HG03378 (cell line): Measurements from ENCODE around the gene SP5.
"Not testable (repeated sequence)": the region's sequence is repeated elsewhere in the genome, so short reads cannot be mapped to it uniquely, and the experiment has no call there.

Source experiments
- ATAC-seq: cut with Tn5 transposase; IDR thresholded peaks from one replicate; pipeline ENCODE4 v1.9.1; 2021; ENCODE audit warnings: mild to moderate bottlenecking, moderate library complexity; ENCODE audit not compliant: unreplicated experiment

The SP5 gene

DNA sequence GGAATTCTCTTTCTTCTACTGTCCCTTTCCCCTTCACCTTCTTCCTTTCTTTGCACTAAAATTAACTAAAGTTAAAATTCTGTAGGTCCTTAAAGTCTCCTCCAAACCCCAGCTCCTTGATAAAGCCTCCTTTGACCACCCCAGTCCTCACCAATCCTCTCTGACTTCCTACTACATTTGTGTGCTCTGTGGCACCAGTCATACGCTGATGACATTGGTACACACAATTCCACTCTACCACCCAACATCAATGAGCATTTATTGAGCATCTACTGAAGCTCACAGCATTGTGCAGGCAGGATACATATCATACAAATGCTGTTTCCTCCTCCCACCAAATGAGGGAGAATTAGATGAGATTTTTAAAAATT is 4.5 kb upstream of the SP5 start:
- no peak for ATAC-seq

DNA sequence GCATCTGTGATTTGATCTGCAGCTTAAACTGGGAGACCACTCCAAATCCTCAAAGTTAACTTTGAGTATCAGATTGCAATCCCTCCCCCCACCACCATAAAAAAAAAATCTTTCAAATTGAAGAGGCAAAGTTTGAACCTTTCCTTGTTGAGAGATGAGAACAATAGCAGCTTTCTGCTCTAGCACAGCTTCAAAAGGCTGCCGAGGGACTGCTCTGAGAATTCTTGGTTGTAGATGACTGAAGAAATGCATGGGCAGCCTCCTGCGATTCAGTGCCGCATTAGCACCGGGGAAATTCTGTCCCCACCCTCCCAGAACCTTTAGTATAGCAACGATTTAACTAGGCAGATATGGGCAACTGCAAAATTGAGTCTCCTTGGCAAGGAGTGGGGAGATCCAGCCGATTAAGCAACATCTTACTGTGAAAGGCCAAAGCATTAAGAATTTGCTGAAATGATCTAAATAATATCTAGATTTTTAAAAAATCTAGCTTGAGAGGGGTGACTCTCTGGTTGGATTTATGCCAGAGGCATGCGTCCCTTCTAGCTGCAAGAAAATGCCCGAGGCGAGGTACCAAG is 3.9 kb upstream of the SP5 start:
- no peak for ATAC-seq

GRCh38 chr2:170711774-170712652 is 3.1 kb upstream of the SP5 start:
- no peak for ATAC-seq

DNA sequence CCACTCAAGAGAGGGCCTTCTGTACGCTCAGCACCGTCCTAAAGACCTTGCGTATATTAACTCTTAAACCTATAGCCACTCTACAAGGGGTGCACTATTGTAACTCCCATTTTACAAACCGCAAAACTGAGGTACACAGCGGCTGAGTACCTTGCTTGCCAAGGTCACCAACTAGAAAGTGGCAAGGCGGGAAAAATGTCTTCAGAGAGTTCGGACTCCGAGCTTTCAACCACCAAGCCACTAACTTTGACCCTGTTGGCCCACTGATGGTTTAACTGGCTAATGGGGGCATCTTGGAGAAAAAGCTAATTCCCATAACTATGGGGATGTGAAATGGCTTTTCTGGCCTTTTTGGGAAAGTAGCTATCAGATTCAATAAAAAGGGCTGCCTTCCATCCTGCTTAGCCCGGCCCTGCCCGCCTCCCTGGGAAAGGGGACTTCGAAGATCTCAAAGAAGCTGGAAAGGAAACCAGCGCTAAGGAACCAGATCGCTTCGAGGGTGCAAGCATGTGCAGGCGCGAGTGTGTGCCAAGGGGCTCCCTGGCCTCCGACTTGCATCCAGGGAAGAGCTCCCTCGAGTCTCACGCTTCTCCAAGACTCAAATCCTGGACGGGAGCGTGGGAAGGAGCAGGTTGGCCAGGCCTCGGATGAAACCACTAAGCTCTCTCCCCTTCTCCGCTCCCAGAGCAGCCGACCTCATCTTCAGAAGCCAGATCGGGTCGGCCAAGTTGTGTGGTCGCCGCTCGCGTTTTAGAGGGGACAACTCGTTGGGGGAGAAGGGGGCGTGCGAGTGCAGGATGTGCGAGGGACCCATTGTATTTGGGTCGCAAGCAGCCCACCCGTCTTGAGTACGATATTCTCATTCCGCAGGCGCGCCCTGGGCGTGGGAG is 2.2 kb upstream of the SP5 start:
- ATAC-seq: no peak

- no peak for ATAC-seq
Measured at GRCh38 chr2:170713543-170714380, 1.4 kb upstream of the SP5 start.

DNA sequence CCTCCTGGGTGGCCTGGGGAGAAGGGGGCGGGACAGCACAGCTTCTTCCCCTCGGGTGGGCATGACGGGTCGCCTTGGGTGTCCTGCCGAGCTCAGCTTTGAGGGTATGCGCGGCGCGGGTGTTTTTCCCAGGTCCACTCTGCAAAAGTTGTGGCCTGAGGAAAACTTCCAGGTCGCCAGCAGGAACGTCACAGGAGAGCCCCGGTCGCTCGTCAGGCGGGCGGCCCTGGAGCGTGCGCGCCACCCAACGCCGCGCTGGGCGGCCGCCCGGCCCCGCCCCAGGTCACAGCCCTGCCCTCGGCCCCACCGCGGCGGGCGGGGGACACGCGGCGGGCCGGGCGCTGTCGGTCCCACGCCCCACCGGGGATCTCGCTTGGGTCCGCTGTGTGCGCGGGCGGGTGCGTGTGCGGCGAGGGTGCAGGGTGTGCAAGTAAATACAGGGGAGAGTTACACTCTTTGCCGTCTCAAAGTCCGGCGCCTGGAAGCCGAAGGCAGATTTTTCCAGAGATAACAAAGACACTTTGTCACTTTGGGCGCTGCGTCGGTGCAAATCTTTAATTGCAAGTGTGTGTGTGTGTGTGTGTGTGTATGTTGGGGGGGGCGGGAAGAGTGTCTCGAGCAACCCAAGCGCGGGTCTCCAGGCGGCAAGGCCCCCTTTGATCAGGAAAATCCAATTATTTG is 616 bp upstream of the SP5 start:
- ATAC-seq: no peak

DNA sequence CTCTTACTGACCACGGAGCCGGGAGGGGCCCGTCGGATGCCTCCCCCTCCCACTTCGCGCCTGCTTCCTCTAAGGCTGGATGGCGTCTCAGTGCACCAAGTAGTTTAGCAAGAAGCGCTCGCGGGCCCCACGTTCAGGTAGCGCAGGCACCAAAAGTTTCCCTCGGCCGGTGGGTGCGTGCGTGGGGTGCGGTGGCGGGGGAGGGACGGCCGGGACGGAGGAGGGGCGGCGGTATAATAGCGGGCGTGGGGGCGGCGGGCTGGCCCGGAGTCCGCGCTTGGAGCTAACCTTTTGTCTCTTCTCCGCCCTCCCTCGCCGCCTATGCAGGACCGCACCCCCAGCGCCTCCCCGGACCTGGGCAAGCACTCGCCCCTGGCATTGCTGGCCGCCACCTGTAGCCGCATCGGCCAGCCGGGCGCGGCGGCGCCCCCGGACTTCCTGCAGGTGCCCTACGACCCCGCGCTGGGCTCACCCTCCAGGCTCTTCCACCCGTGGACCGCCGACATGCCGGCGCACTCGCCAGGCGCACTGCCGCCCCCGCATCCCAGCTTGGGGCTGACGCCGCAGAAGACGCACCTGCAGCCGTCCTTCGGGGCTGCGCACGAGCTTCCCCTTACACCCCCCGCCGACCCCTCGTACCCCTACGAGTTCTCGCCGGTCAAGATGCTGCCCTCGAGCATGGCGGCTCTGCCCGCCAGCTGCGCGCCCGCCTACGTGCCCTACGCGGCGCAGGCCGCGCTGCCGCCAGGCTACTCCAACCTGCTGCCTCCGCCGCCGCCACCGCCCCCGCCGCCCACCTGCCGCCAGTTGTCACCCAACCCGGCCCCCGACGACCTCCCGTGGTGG is 1.0 kb downstream of the SP5 start:
- no peak for ATAC-seq

- ATAC-seq: no peak
Measured at GRCh38 chr2:170716851-170717598, 1.9 kb downstream of the SP5 start.

DNA sequence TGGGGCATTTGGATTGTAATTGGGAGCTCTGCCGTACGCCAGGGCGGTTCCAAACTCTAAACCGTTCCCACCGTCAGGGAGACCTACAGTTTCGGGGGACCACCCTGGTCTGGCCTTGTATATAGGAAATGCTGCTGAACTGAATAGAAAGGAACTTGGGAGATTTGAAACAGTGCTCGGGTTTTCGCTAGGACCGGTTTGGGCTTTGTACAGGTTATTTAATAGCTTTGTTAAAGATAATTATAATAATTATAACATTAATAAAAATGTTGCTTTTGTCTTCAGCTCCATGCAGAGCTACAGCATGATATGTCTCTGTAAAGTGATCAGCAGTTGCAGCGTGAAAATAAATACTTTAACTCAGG is 2.4 kb downstream of the SP5 start:
- no peak for ATAC-seq

DNA sequence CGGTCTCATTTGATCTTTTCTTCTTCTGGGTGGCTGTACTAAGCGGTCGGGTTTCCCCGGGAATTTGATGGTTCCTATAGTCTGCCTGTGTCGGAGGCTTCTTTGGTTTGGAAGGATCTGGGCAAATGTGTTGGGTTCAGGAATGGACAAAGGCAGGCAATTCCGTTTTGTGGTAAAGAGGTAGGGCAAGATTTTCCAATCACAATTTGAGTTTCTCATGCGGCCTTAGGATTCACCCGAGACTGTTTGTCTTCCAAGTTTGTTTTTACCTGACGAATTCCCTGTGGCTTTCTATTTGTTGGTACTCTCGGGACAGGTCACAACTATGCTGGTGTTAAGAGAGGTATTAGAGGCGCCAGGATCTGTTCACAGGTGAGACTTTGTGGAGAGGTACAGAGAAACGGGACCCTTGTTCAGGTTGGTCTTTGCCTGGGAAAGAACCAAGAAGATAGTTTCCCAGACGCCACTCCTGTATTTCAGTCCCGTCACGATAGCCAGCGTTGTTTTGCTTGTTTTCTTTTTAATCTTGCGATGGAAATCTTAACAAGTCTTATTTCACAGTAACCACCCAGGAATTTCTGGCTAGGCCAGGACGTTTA is 3.0 kb downstream of the SP5 start:
- no peak for ATAC-seq

DNA sequence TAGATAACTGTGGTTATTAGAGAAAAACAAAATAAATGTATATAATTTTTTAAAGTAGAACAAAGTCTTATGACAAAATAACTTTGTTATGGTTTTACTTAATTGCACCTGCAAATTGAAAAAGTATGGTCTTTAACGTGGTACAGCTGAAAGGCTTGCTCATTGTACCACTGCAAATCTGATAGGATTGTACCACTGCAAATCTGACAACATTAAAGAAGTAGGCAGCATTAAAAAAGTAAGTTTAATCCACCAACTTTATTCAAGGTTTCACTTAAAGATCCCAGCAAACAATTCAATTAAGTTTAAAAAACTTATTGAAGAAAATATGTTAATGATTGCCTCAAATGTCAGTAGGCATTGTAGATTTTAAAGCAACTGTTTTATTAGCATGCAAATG is 4.7 kb downstream of the SP5 start:
- ATAC-seq: no peak

DNA sequence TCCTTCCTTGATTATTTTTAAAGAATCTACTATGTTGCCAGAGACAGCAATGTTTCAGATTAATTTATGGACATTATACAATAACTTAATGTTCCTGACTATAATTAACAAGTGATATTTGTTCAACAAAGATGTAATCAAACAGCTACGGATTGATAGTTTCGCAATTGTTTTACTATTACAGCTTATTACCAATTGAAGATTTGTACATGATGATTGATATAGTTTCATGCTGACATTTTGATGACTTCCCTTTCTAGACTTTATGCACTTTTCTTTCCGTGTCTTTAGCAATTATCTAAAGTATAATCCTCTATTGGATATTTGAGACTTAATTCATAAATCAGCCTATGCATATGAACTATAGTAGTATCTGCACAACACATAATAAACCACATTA is 6.5 kb downstream of the SP5 start:
- ATAC-seq: no peak

DNA sequence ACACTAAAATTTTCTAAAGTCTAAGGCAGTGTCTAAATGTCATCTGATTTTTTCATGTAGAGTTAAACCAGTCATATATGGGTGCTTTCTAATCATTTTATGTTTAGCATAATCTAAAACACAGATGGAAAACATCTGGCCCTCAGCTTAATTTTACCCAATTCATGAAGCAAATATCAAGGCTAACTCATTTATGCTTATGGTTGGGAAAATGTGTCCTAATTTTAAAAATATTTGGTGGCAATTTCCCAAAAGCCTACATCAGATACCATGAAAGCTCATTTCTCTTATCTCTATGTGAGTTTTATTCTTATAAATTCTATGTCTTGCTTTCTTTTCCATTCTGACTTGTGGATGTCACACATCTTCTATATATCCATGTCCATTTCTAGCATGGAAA is 7.2 kb downstream of the SP5 start:
- no peak for ATAC-seq

DNA sequence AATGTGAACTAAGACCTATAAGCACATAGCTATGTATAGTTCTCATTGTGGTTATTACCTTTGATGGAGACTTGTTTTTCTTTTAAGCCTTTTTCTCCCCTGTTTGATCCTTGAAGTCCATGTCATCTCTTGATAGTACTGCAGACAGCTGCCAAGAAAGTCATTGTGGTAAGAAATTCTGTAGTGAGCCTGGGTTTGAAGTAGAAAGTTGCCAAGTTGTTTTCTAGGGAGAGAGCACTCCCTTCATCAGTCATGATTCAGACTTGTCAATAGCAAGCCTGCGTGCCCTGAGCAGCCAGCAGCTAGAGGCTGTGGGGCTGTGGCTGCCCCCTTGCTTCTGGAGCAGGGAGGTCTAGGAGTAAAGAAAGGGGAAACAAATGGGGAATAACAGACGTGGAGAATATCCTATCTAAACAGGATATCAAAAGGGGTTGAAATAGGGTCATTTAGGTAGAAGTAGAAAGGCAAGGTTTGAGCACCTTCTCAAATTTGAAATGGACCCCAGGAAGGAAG is 8.4 kb downstream of the SP5 start:
- ATAC-seq: no peak

DNA sequence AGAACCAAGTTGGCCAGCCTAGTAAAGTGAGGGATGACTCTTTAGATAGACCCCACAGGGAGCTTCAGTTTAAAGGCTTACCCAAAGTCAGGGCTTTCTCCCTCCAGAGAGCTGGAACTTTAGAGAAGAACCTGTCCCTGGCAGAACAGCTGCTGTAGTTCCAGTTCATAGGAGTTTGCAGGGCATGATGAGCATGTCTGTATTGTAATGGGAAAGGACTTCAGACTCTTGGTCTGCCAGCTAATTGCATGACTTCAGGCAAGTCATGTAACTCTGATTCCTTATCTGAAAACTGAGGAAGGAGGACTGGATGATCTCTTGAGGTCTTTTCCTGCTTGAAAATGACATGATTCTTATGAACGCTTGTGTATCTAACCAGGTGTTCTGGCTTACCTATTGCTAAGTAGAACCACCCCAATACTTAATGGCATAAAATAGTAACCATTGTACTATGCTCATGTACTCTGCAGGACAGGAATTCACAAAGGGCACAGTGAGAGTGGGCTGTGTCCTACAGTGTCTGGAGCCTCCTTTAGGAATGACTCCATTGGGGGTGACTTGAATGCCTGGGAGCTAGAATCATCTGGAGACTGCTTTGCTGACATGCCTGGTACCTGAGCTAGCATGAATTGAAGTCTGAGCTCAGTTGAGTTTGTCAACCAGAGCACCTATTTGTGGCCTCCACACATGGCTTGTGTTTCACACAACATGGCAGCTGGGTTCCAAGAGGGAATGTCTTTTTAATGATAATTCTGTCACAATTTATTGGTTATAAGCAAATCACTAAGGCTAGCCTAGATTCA is 18.9 kb downstream of the SP5 start:
- no peak for ATAC-seq

DNA sequence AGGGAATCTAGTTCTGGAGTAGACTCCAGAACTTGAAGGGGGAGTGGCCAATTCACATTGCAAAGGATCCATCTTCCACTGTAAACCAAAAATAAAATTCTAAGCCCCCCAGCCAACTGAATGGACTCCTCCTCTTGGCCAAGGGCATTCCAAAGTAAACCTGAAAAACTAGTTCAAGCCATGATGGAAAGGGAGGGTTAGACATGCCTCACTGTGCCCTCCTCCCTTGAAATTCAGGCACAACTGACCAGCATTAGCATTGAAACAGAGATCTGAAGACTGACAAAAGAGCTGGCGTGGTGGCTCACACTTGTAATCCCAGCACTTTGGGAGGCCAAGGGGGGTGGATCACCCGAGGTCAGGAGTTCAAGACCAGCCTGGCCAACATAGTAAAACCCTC is 19.5 kb downstream of the SP5 start:
- not testable (repeated sequence) for ATAC-seq

GRCh38 chr2:170736628-170737027 is 21.5 kb downstream of the SP5 start:
- no peak for ATAC-seq
